ENCODE results near the gene SLC12A5.

The SLC12A5 gene

DNA sequence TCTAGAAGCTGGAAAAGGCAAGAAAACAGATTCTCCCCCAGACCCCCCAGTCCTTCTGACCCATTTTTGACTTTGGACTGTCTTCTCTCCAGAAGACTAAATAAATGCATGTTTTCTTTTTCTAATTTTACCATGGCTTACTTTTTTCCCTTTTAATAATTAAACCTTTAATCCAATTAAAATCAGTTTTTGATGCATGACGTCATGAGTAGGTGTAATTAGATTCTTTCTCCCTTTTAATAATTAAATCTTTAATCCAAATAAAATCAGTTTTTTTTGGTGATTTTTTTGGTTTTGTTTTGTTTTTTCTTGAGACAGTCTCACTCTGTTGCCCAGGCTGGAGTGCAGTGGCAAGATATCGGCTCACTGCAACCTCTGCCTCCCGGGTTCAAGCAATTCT is 73.9 kb downstream of the SLC12A5 start:
- Histone ChIP-seq H4K91ac (ENCODE audit: low read depth, low read length) (no peak overlapping the region), H3K4me3 (ENCODE audit: low read depth, low read length) (no peak overlapping the region), H3K79me1 (ENCODE audit: low read length) (no peaks in the 10 kb centered on the region), H3K23ac (ENCODE audit: low read length) (no peak overlapping the region), H2BK120ac (ENCODE audit: insufficient read depth, low read length, poor library complexity) (no peak overlapping the region), H3K9ac (ENCODE audit: low read length) (no peak overlapping the region), H3K18ac (ENCODE audit: low read length) (no peak overlapping the region), H3K27me3 (ENCODE audit: insufficient read depth, low read length) (peaks cover 2% of the 10 kb centered on the region), H3K9me3 (ENCODE audit: insufficient read depth, low read depth, low read length) (peaks cover 2% of the 10 kb centered on the region), H2BK12ac (ENCODE audit: low read length) (no peak overlapping the region), H3K4me2 (ENCODE audit: low read length) (no peak overlapping the region), H2BK5ac (ENCODE audit: low read depth, low read length, poor library complexity) (no peak overlapping the region), H4K12ac (ENCODE audit: low read depth, low read length) (no peak overlapping the region), H3K4ac (ENCODE audit: low read depth, low read length) (no peak overlapping the region), H3K27ac (ENCODE audit: low read depth, low read length) (no peak overlapping the region), H3K4me1 (ENCODE audit: control insufficient read depth in 1 of 2, insufficient read depth in 2 of 2, low read length in 2 of 2) (no peaks in the 10 kb centered on the region), H3K14ac (ENCODE audit: low read length) (no peak overlapping the region), H4K8ac (ENCODE audit: low read depth, low read length) (no peak overlapping the region), H2AK5ac (ENCODE audit: low read length) (no peak overlapping the region), H3K36me3 (ENCODE audit: control insufficient read depth in 1 of 2, insufficient read depth in 2 of 2, low read length in 2 of 2) (no peaks in the 10 kb centered on the region), H3K79me2 (ENCODE audit: control insufficient read depth, insufficient read depth, low read length, poor library complexity) (no peaks in the 10 kb centered on the region), H2AFZ (ENCODE audit: insufficient read depth, low read length, poor library complexity) (no peak overlapping the region)
- DNase-seq: no peak
- WGBS (ENCODE audit: extremely low coverage, insufficient coverage, insufficient read length): no CpG with 5 or more reads among the region's 3 CpGs

- Histone ChIP-seq H3K79me2 (ENCODE audit: control insufficient read depth, insufficient read depth, low read length, poor library complexity) (no peaks in the 10 kb centered on the region), H4K8ac (ENCODE audit: low read depth, low read length) (no peak overlapping the region), H2AK5ac (ENCODE audit: low read length) (no peak overlapping the region), H3K27me3 (ENCODE audit: insufficient read depth, low read length) (no peaks in the 10 kb centered on the region), H3K18ac (ENCODE audit: low read length) (no peak overlapping the region), H3K23ac (ENCODE audit: low read length) (no peak overlapping the region), H2AFZ (ENCODE audit: insufficient read depth, low read length, poor library complexity) (no peak overlapping the region), H4K12ac (ENCODE audit: low read depth, low read length) (no peak overlapping the region), H3K4me3 (ENCODE audit: low read depth, low read length) (no peak overlapping the region), H3K9ac (ENCODE audit: low read length) (no peak overlapping the region), H2BK5ac (ENCODE audit: low read depth, low read length, poor library complexity) (no peak overlapping the region), H3K4me2 (ENCODE audit: low read length) (no peak overlapping the region), H4K91ac (ENCODE audit: low read depth, low read length) (no peak overlapping the region), H2BK12ac (ENCODE audit: low read length) (no peak overlapping the region), H3K14ac (ENCODE audit: low read length) (no peak overlapping the region), H2BK120ac (ENCODE audit: insufficient read depth, low read length, poor library complexity) (no peak overlapping the region), H3K36me3 (ENCODE audit: control insufficient read depth in 1 of 2, insufficient read depth in 2 of 2, low read length in 2 of 2) (no peaks in the 10 kb centered on the region), H3K79me1 (ENCODE audit: low read length) (no peaks in the 10 kb centered on the region), H3K4ac (ENCODE audit: low read depth, low read length) (no peak overlapping the region), H3K9me3 (ENCODE audit: insufficient read depth, low read depth, low read length) (peaks cover 4% of the 10 kb centered on the region), H3K27ac (ENCODE audit: low read depth, low read length) (no peak overlapping the region), H3K4me1 (ENCODE audit: control insufficient read depth in 1 of 2, insufficient read depth in 2 of 2, low read length in 2 of 2) (no peaks in the 10 kb centered on the region)
- no CpG with 5 or more reads among the region's 3 CpGs for WGBS (ENCODE audit: extremely low coverage, insufficient coverage, insufficient read length)
- DNase-seq: no peak
Observed at GRCh38 chr20:46104262-46104661, 75.2 kb downstream of the SLC12A5 start.

DNA sequence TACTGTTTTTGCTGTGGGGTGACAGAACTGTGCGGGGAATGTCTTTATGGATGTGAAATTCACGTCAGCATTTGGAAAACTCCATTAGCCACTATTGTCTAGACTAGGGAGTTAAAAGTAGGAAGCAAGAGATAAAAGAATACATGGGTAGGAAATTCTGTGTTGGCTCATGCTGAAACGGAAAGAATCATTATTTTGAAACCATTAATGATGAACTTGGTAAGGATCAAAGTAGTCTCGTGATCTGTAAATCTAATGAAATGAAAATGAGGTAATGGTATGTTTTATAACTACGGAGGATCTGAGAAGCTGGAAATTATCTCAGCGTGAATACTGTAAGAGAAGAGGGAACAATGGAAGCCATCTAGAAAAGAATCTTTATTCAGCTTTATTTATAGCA is 78.0 kb downstream of the SLC12A5 start:
- H3K27ac ChIP-seq (ENCODE audit: low read depth, low read length): no peak overlapping the region
- no peaks in the 10 kb centered on the region for H3K4me1 ChIP-seq (ENCODE audit: control insufficient read depth in 1 of 2, insufficient read depth in 2 of 2, low read length in 2 of 2)
- no peak overlapping the region for H3K4ac ChIP-seq (ENCODE audit: low read depth, low read length)
- no peaks in the 10 kb centered on the region for H3K36me3 ChIP-seq (ENCODE audit: control insufficient read depth in 1 of 2, insufficient read depth in 2 of 2, low read length in 2 of 2)
- H4K8ac ChIP-seq (ENCODE audit: low read depth, low read length): no peak overlapping the region
- H2BK120ac ChIP-seq (ENCODE audit: insufficient read depth, low read length, poor library complexity): no peak overlapping the region
- no peak for DNase-seq
- H3K79me2 ChIP-seq (ENCODE audit: control insufficient read depth, insufficient read depth, low read length, poor library complexity): no peaks in the 10 kb centered on the region
- H4K91ac ChIP-seq (ENCODE audit: low read depth, low read length): no peak overlapping the region
- no peak overlapping the region for H3K4me2 ChIP-seq (ENCODE audit: low read length)
- no peak overlapping the region for H2AK5ac ChIP-seq (ENCODE audit: low read length)
- H2BK5ac ChIP-seq (ENCODE audit: low read depth, low read length, poor library complexity): no peak overlapping the region
- no peak overlapping the region for H3K23ac ChIP-seq (ENCODE audit: low read length)
- H3K14ac ChIP-seq (ENCODE audit: low read length): no peak overlapping the region
- H3K9ac ChIP-seq (ENCODE audit: low read length): no peak overlapping the region
- H4K12ac ChIP-seq (ENCODE audit: low read depth, low read length): no peak overlapping the region
- no peak overlapping the region for H3K18ac ChIP-seq (ENCODE audit: low read length)
- no CpG with 5 or more reads among the region's 6 CpGs for WGBS (ENCODE audit: extremely low coverage, insufficient coverage, insufficient read length)
- no peak overlapping the region for H2BK12ac ChIP-seq (ENCODE audit: low read length)
- H3K27me3 ChIP-seq (ENCODE audit: insufficient read depth, low read length): no peaks in the 10 kb centered on the region
- H3K9me3 ChIP-seq (ENCODE audit: insufficient read depth, low read depth, low read length): peaks cover 4% of the 10 kb centered on the region
- H3K4me3 ChIP-seq (ENCODE audit: low read depth, low read length): no peak overlapping the region
- no peaks in the 10 kb centered on the region for H3K79me1 ChIP-seq (ENCODE audit: low read length)
- no peak overlapping the region for H2AFZ ChIP-seq (ENCODE audit: insufficient read depth, low read length, poor library complexity)

- Histone ChIP-seq H3K4ac (ENCODE audit: low read depth, low read length) (no peak overlapping the region), H3K79me2 (ENCODE audit: control insufficient read depth, insufficient read depth, low read length, poor library complexity) (no peaks in the 10 kb centered on the region), H2AFZ (ENCODE audit: insufficient read depth, low read length, poor library complexity) (no peak overlapping the region), H3K79me1 (ENCODE audit: low read length) (no peaks in the 10 kb centered on the region), H3K4me2 (ENCODE audit: low read length) (no peak overlapping the region), H2BK12ac (ENCODE audit: low read length) (no peak overlapping the region), H2BK5ac (ENCODE audit: low read depth, low read length, poor library complexity) (no peak overlapping the region), H4K8ac (ENCODE audit: low read depth, low read length) (no peak overlapping the region), H3K27ac (ENCODE audit: low read depth, low read length) (no peak overlapping the region), H3K14ac (ENCODE audit: low read length) (no peak overlapping the region), H4K12ac (ENCODE audit: low read depth, low read length) (no peak overlapping the region), H2AK5ac (ENCODE audit: low read length) (no peak overlapping the region), H2BK120ac (ENCODE audit: insufficient read depth, low read length, poor library complexity) (no peak overlapping the region), H4K91ac (ENCODE audit: low read depth, low read length) (no peak overlapping the region), H3K9me3 (ENCODE audit: insufficient read depth, low read depth, low read length) (peaks cover 4% of the 10 kb centered on the region), H3K36me3 (ENCODE audit: control insufficient read depth in 1 of 2, insufficient read depth in 2 of 2, low read length in 2 of 2) (no peaks in the 10 kb centered on the region), H3K4me1 (ENCODE audit: control insufficient read depth in 1 of 2, insufficient read depth in 2 of 2, low read length in 2 of 2) (no peaks in the 10 kb centered on the region), H3K23ac (ENCODE audit: low read length) (no peak overlapping the region), H3K18ac (ENCODE audit: low read length) (no peak overlapping the region), H3K27me3 (ENCODE audit: insufficient read depth, low read length) (no peaks in the 10 kb centered on the region), H3K4me3 (ENCODE audit: low read depth, low read length) (no peak overlapping the region), H3K9ac (ENCODE audit: low read length) (no peak overlapping the region)
- DNase-seq: no peak
- no CpG with 5 or more reads among the region's 5 CpGs for WGBS (ENCODE audit: extremely low coverage, insufficient coverage, insufficient read length)
Observed at GRCh38 chr20:46108435-46108841, 79.4 kb downstream of the SLC12A5 start.

Measured in trophoblast cell (in vitro differentiated cells and primary cell).